Panc1 (cell line): ENCODE measurements around the gene CTDP1.

ENCODE experiments used
- TF ChIP-seq, protein P1 (sequence below): fragments of 450-650 bp; IDR thresholded peaks from 2 replicates; pipeline ENCODE4 v1.5.1; 2017; ENCODE audit warnings: mild to moderate bottlenecking
- TF ChIP-seq, protein P2 (sequence below), 2 experiments: IDR thresholded peaks; 2 replicates each; pipeline ENCODE4 v1.6.1; 2011 to 2012; ENCODE audit warnings: low read depth in 2 of 2, control low read depth in 1 of 2, low read length in 1 of 2, mild to moderate bottlenecking in 1 of 2, moderate library complexity in 1 of 2; ENCODE audit not compliant: insufficient read depth in 1 of 2

DNA sequence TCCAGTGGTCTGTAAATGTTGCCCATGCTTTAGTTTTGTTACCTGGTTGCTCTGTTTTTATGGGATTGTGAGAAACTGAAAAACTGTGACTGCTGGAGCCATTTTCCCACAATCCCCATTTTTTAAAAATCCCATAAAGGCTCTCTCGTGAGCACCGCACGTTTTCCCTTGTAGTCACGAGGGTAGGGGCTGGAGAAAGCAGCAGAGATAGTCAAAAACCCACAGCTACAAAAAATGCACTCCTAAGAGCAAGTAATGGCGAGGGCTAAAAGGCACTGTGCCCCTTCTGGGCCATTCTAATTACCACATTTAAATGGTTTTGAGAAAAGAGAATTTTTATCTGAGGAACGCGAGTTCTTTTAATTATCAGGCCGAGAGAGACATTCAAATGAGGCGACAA is 1.8 kb upstream of the CTDP1 start:
- TF ChIP-seq, protein P1, sequence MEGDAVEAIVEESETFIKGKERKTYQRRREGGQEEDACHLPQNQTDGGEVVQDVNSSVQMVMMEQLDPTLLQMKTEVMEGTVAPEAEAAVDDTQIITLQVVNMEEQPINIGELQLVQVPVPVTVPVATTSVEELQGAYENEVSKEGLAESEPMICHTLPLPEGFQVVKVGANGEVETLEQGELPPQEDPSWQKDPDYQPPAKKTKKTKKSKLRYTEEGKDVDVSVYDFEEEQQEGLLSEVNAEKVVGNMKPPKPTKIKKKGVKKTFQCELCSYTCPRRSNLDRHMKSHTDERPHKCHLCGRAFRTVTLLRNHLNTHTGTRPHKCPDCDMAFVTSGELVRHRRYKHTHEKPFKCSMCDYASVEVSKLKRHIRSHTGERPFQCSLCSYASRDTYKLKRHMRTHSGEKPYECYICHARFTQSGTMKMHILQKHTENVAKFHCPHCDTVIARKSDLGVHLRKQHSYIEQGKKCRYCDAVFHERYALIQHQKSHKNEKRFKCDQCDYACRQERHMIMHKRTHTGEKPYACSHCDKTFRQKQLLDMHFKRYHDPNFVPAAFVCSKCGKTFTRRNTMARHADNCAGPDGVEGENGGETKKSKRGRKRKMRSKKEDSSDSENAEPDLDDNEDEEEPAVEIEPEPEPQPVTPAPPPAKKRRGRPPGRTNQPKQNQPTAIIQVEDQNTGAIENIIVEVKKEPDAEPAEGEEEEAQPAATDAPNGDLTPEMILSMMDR, result no peak
- TF ChIP-seq, protein P2, sequence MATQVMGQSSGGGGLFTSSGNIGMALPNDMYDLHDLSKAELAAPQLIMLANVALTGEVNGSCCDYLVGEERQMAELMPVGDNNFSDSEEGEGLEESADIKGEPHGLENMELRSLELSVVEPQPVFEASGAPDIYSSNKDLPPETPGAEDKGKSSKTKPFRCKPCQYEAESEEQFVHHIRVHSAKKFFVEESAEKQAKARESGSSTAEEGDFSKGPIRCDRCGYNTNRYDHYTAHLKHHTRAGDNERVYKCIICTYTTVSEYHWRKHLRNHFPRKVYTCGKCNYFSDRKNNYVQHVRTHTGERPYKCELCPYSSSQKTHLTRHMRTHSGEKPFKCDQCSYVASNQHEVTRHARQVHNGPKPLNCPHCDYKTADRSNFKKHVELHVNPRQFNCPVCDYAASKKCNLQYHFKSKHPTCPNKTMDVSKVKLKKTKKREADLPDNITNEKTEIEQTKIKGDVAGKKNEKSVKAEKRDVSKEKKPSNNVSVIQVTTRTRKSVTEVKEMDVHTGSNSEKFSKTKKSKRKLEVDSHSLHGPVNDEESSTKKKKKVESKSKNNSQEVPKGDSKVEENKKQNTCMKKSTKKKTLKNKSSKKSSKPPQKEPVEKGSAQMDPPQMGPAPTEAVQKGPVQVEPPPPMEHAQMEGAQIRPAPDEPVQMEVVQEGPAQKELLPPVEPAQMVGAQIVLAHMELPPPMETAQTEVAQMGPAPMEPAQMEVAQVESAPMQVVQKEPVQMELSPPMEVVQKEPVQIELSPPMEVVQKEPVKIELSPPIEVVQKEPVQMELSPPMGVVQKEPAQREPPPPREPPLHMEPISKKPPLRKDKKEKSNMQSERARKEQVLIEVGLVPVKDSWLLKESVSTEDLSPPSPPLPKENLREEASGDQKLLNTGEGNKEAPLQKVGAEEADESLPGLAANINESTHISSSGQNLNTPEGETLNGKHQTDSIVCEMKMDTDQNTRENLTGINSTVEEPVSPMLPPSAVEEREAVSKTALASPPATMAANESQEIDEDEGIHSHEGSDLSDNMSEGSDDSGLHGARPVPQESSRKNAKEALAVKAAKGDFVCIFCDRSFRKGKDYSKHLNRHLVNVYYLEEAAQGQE (IDR thresholded peaks at IDR 0.05; ENCODE audit: insufficient read depth in 1 of 2, low read depth in 2 of 2, low read length in 1 of 2), result no peak
